Muscle of leg (tissue), 11 donors: ENCODE data around the gene GPC3. TPM values are rescaled to one million over a fixed set of nuclear protein-coding genes. Genes with fewer than 3 reads are reported as not detected.

ENCODE experiments used
- DNase-seq: peaks from one replicate; pipeline ENCODE4 v3.0.0; 2013
- H3K27ac ChIP-seq: one replicate; pipeline ENCODE4 v1.5.1; 2013; ENCODE audit warnings: mild to moderate bottlenecking, low read length, control low read depth
- H3K27me3 ChIP-seq: one replicate; pipeline ENCODE4 v1.6.1; 2013; ENCODE audit warnings: low read length; ENCODE audit not compliant: control insufficient read depth, insufficient read depth
- H3K36me3 ChIP-seq: one replicate; pipeline ENCODE4 v1.6.1; 2013; ENCODE audit warnings: low read length; ENCODE audit not compliant: control insufficient read depth, insufficient read depth
- H3K4me1 ChIP-seq: one replicate; pipeline ENCODE4 v1.6.1; 2013; ENCODE audit warnings: low read length; ENCODE audit not compliant: control insufficient read depth, insufficient read depth
- H3K4me3 ChIP-seq: one replicate; pipeline ENCODE4 v1.5.1; 2013; ENCODE audit warnings: low read length, control low read depth
- H3K9me3 ChIP-seq: replicated peaks from 2 replicates; pipeline ENCODE4 v1.6.1; 2013; ENCODE audit warnings: low read depth, low read length; ENCODE audit not compliant: control insufficient read depth
- WGBS: methylation state at CpG from one replicate; pipeline ENCODE4 v1.1.5; 2013; ENCODE audit warnings: missing lambda C conversion rate; ENCODE audit not compliant: insufficient coverage; 5-methylcytosine and 5-hydroxymethylcytosine counted together
- polyA plus RNA-seq, 8 donors: library from polyadenylated mRNA; unstranded; fragments of 120-200 nt; gene quantifications; one replicate each; pipeline versions ENCODE4 v1.2.1 to v1.2.3, GENCODE V29; 2013; ENCODE audit warnings: inconsistent platforms in 1 of 8, low replicate concordance in 1 of 8; ENCODE audit not compliant: insufficient read length in 8 of 8, insufficient read depth in 1 of 8
- total RNA-seq: library from RNA; stranded (reverse); fragments of 120-200 nt; gene quantifications from one replicate; pipeline ENCODE4 v1.2.4, GENCODE V29; 2013

Gene GPC3
- total and polyA plus RNA-seq, 9 donors: 271 to 581 (median 367) TPM

GRCh38 chrX:133972916-133973315 is 12.5 kb downstream of the GPC3 start:
- peaks cover 16% of the 10 kb centered on the region for H3K27me3 ChIP-seq
- H3K4me3 ChIP-seq: no peak overlapping the region
- WGBS: no CpG with 5 or more reads among the region's 4 CpGs
- no peaks in the 10 kb centered on the region for H3K36me3 ChIP-seq
- H3K9me3 ChIP-seq: no peaks in the 10 kb centered on the region
- H3K27ac ChIP-seq: no peak overlapping the region
- no peaks in the 10 kb centered on the region for H3K4me1 ChIP-seq
- no peak for DNase-seq

- WGBS: no CpG with 5 or more reads among the region's 3 CpGs
- no peaks in the 10 kb centered on the region for H3K4me1 ChIP-seq
- no peaks in the 10 kb centered on the region for H3K36me3 ChIP-seq
- no peak overlapping the region for H3K27ac ChIP-seq
- H3K27me3 ChIP-seq: peaks cover 18% of the 10 kb centered on the region
- DNase-seq: no peak
- no peaks in the 10 kb centered on the region for H3K9me3 ChIP-seq
- H3K4me3 ChIP-seq: no peak overlapping the region
Observed at GRCh38 chrX:133971586-133971985, 13.8 kb downstream of the GPC3 start.

GRCh38 chrX:133970076-133970475 is 15.3 kb downstream of the GPC3 start:
- no peaks in the 10 kb centered on the region for H3K9me3 ChIP-seq
- H3K36me3 ChIP-seq: no peaks in the 10 kb centered on the region
- peaks cover 15% of the 10 kb centered on the region for H3K27me3 ChIP-seq
- DNase-seq: no peak
- H3K4me1 ChIP-seq: no peaks in the 10 kb centered on the region
- 30% methylated on average over 4 of the region's 5 CpGs for WGBS
- no peak overlapping the region for H3K27ac ChIP-seq
- H3K4me3 ChIP-seq: no peak overlapping the region

- Histone ChIP-seq H3K27ac (no peak overlapping the region), H3K4me3 (no peak overlapping the region), H3K36me3 (no peaks in the 10 kb centered on the region), H3K4me1 (no peaks in the 10 kb centered on the region), H3K9me3 (no peaks in the 10 kb centered on the region), H3K27me3 (peaks cover 15% of the 10 kb centered on the region)
- no CpG with 5 or more reads among the region's 3 CpGs for WGBS
- no peak for DNase-seq
Observed at GRCh38 chrX:133969191-133969590, 16.2 kb downstream of the GPC3 start.

- H3K27me3 ChIP-seq: peaks cover 13% of the 10 kb centered on the region
- no peak overlapping the region for H3K27ac ChIP-seq
- H3K36me3 ChIP-seq: no peaks in the 10 kb centered on the region
- DNase-seq: no peak
- H3K4me1 ChIP-seq: no peaks in the 10 kb centered on the region
- no peak overlapping the region for H3K4me3 ChIP-seq
- H3K9me3 ChIP-seq: no peaks in the 10 kb centered on the region
- 100% methylated on average over 1 of the region's 5 CpGs for WGBS
Observed at GRCh38 chrX:133968109-133968508, 17.3 kb downstream of the GPC3 start.

- no CpG with 5 or more reads among the region's 3 CpGs for WGBS
- DNase-seq: no peak
- Histone ChIP-seq H3K27ac (no peak overlapping the region), H3K36me3 (no peaks in the 10 kb centered on the region), H3K9me3 (no peaks in the 10 kb centered on the region), H3K4me3 (no peak overlapping the region), H3K4me1 (no peaks in the 10 kb centered on the region), H3K27me3 (peaks cover 14% of the 10 kb centered on the region)
Observed at GRCh38 chrX:133966199-133966598, 19.2 kb downstream of the GPC3 start.

GRCh38 chrX:133965321-133965720 is 20.1 kb downstream of the GPC3 start:
- H3K27me3 ChIP-seq: peaks cover 16% of the 10 kb centered on the region
- H3K4me3 ChIP-seq: no peak overlapping the region
- H3K4me1 ChIP-seq: no peaks in the 10 kb centered on the region
- DNase-seq: no peak
- H3K36me3 ChIP-seq: no peaks in the 10 kb centered on the region
- WGBS: 73% methylated on average over 3 of the region's 3 CpGs
- no peaks in the 10 kb centered on the region for H3K9me3 ChIP-seq
- no peak overlapping the region for H3K27ac ChIP-seq

- Histone ChIP-seq H3K27ac (no peak overlapping the region), H3K4me1 (no peaks in the 10 kb centered on the region), H3K27me3 (peaks cover 7% of the 10 kb centered on the region), H3K4me3 (no peak overlapping the region), H3K9me3 (no peaks in the 10 kb centered on the region), H3K36me3 (no peaks in the 10 kb centered on the region)
- 76% methylated on average over 2 of the region's 6 CpGs for WGBS
- no peak for DNase-seq
Observed at GRCh38 chrX:133961046-133961445, 24.3 kb downstream of the GPC3 start.

- WGBS: 83% methylated on average over 2 of the region's 2 CpGs
- Histone ChIP-seq H3K9me3 (no peaks in the 10 kb centered on the region), H3K4me3 (no peak overlapping the region), H3K27me3 (peaks cover 10% of the 10 kb centered on the region), H3K36me3 (no peaks in the 10 kb centered on the region), H3K27ac (no peak overlapping the region), H3K4me1 (no peaks in the 10 kb centered on the region)
- DNase-seq: no peak
Observed at GRCh38 chrX:133959972-133960371, 25.4 kb downstream of the GPC3 start.

GRCh38 chrX:133958997-133959688 is 26.3 kb downstream of the GPC3 start:
- DNase-seq: no peak
- Histone ChIP-seq H3K4me3 (no peak overlapping the region), H3K9me3 (no peaks in the 10 kb centered on the region), H3K4me1 (no peaks in the 10 kb centered on the region), H3K27me3 (peaks cover 11% of the 10 kb centered on the region), H3K36me3 (no peaks in the 10 kb centered on the region), H3K27ac (no peak overlapping the region)
- WGBS: 50% methylated on average over 2 of the region's 2 CpGs
